HG03521 (cell line): ENCODE data around the gene EPB41L5.

ENCODE experiments used
- ATAC-seq: cut with Tn5 transposase; IDR thresholded peaks from one replicate; pipeline ENCODE4 v1.9.1; 2021; ENCODE audit warnings: mild to moderate bottlenecking, moderate library complexity; ENCODE audit not compliant: unreplicated experiment

EPB41L5 gene

GRCh38 chr2:120223034-120223912, 210.4 kb downstream of the EPB41L5 start, which contains the start of gene TMEM185B:
Gene TMEM185B (minus strand): TSS chr2:120223400. CDS start chr2:120222976, 424 bp downstream.
- ATAC-seq: peak; percentile 82

DNA sequence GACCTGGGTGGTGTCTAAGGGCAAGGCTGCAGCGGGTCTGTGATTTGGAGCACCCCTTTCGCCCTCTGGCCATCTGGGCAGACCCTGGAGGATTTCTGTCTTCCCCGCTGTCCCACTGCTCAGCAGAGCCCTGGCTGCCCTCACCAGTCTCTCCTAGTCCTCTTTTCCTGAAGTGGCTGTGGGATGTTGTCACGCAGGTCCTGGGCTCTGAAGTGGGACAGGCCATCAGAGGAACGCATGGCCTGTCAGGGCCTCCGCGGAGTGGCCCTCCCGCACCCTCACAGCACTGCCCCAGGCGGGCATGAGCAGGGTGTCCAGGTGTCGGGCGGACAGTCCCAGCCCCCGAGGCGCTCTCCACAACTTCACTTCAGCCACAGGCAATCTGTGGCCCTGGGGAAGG, 211.4 kb downstream of the EPB41L5 start:
- no peak for ATAC-seq

DNA sequence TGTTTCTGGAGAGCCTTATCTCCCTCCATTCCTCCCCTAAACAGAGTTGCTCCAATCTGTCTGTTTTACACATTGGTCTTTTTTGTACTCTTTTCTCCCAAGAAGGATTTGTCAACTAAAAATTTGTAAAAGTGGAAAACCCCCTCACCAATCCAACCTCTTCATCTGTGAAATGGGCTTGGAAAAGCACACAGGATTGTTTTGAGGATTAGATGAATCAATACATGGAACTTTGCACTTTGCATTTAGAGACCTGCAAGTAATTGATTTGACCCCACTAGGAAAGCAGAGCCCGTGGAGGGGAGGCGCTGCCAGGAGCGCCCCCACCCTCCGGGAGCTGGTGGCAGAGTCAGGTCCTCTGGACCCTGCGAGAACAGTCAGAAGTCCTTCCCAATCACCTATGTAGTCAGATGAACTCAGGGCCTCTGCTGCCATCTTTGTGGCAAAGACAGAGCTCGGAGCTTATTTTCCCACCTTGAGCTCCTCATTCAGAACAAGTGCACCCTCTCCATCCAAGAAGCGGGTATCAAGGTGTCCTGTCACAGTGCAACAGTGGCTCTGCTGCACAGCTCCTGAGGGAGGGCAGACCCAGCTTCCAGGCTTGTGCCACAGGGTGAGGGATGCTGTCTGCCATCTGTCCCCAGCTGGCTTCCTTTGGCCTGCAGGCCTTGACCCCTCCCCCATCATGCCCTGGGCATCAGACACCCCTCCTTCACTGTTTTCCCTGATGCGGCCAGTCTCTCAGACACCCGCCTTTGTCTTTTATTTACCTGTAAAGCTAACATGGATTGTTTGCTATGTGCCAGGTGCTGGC, 212.1 kb downstream of the EPB41L5 start:
- no peak for ATAC-seq

- ATAC-seq: no peak
These were observed 212.7 kb downstream of the EPB41L5 start for GRCh38 chr2:120225549-120226065.

DNA sequence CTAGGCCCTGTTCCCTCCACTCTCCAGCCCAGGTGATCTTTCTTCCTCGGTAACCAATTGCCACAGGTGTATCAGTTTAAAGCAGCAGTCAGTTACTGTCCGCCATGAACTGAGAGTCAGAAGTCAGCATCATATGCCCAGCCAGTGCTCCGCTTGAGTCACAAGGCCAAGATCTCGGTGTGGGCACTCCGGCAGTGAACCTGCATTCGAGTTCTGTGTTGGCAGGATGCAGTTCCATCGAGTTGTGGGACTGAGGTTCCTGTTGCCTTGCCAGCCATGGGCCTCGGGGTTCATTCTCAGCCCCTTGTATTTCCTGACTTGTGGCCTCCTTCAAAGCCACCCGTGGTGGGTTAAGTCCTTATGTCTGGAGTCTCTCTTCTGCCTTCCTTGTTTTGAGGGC, 213.4 kb downstream of the EPB41L5 start:
- ATAC-seq: no peak

DNA sequence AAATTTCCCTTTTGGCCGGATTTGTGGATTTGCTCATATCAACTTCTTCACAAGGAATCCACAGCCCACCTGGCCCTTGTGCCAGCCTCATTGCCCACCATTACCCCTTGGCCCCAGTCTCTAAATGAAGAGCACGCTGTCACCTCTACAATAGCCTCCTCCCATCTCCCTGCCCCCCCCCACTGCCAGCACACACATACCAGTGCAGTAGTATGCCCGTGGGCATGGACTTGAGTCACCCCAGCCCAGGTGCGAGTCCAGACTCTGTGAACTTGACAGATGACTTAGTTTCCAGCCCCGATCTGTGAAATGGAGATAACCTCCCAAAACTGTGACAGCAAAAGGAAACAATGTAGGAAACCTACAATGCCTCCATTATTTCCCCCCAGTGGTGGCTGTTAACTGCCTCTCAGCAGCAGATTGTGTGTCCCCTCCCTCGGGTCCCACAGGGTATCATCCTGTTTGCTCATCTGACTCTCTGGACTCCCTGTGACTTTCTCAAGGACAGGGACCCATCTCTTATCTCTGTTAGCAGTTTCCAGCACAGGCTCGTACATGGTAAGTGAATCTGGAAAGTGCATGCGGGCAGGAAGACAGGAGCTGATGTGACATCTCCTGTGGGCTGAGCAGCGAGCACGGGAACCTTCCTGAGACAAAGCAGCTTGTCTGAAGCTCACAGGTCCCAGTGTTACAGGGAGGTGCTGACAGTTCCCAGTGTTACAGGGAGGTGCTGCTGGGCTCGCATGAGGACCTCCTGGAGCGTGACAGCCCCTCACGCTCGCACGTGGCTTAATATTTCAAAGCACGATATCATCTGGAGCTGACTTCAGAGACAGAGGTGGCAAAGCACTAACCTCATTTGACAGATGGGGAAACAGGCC, 214.5 kb downstream of the EPB41L5 start:
- ATAC-seq: no peak

GRCh38 chr2:120228503-120228902, 215.6 kb downstream of the EPB41L5 start:
- no peak for ATAC-seq
